Activated CD8-positive, alpha-beta memory T cell treated with anti-CD3 and anti-CD28 coated beads for 36 hours (primary cell): ENCODE data around the gene CAMK1D. TPM values are rescaled to one million over a fixed set of nuclear protein-coding genes. Genes with fewer than 3 reads are reported as not detected.

Source experiments
- CTCF ChIA-PET: fragments of 350-600 bp; sonication (Branson Sonifier 250); formaldehyde crosslinking; loops from one replicate; lab custom pipeline; 2021; ENCODE audit warnings: antibody characterized with exemption; lab: Charles Lee
- POLR2A ChIA-PET: fragments of 350-600 bp; sonication (Branson Sonifier 250); formaldehyde crosslinking; loops from one replicate; lab custom pipeline; 2021; ENCODE audit warnings: antibody characterized with exemption; lab: Charles Lee
- total RNA-seq, 2 experiments: library from RNA; stranded (reverse); gene quantifications; one replicate each; pipeline ENCODE4 v1.2.3, GENCODE V29; 2021

CAMK1D gene
- total RNA-seq, 2 experiments from 2014 or later, result 8.7 to 11.4 TPM

- POLR2A ChIA-PET, result no interaction called here
- CTCF ChIA-PET, result interaction anchor here (0.5 kb wide), 1 partner anchor 209 kb away, joined by 3 read pairs; no protein-coding TSS in a partner anchor
These were observed 121.4 kb downstream of the CAMK1D start for GRCh38 chr10:12470719-12471118.

DNA sequence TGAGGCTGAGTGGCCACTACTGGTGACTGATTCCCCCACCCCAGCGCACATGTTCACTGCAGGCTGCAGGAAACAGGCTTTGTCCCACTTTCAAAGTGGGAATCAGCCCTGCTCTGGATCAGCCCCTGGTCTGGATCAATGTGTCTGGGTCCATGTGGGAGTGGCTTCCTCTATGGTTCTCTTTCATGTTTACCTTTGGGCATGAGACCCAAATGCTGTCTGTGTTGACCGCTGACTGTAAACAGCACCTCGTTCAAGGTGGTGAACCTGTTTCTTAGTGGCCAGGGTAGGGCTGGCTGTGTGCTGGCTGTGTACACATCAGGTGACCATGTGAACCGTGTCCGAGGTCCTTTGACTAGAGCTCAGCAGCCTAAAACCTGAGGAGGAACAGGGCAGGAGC is 121.8 kb downstream of the CAMK1D start:
- POLR2A ChIA-PET, result no interaction called here
- CTCF ChIA-PET, result interaction anchor here (0.5 kb wide), 1 partner anchor 210 kb away, joined by 3 read pairs; no protein-coding TSS in a partner anchor

DNA sequence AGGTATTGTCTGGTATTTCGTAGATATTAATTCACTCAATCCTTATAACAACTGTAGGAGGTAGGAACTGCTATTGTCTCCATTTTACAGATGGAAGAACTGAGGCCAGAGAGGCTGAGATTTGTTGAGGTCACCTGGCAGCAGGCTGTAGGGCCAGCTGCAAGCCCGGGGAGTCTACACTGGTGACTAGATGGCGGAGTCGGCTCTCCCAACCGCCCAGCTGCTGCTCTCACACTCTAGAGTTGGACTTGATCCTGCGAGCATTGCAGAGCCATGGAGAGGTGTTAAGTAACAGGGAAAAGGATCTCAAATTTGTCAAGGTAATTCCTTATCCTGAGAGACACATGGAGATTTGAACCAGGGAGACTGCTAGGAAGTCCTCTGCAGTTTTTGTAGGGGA is 124.1 kb downstream of the CAMK1D start:
- POLR2A ChIA-PET, result no interaction called here
- CTCF ChIA-PET, result interaction anchor here (0.6 kb wide), 1 partner anchor 54 kb away, joined by 3 read pairs; no protein-coding TSS in a partner anchor

- ChIA-PET CTCF (interaction anchor here (0.7 kb wide), 1 partner anchor 29 kb away, joined by 4 read pairs; no protein-coding TSS in a partner anchor), POLR2A (no interaction called here)
These were observed 125.5 kb downstream of the CAMK1D start for GRCh38 chr10:12474727-12475412.

DNA sequence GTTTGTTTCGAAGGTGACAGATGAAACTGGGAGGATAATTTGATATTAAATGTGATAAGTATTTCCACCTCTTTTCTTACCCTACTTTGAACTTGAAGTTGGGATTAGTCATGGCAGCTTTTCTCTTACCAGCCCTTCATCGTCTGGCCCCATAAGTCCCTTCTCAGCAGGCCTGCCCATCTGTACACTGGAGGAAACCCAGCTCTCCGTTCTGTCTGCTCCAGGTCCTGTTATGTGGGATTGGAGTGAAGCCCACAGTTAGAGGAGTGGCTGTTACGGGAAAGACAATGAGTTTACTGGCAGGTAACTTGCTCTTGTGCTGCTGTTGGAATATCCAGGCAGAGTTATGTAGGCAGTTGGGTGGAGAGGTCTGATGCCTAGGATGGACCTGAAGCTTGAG is 127.3 kb downstream of the CAMK1D start:
- POLR2A ChIA-PET, result no interaction called here
- CTCF ChIA-PET, result no interaction called here

GRCh38 chr10:12479437-12479844 is 130.1 kb downstream of the CAMK1D start:
- POLR2A ChIA-PET, result no interaction called here
- CTCF ChIA-PET, result no interaction called here

DNA sequence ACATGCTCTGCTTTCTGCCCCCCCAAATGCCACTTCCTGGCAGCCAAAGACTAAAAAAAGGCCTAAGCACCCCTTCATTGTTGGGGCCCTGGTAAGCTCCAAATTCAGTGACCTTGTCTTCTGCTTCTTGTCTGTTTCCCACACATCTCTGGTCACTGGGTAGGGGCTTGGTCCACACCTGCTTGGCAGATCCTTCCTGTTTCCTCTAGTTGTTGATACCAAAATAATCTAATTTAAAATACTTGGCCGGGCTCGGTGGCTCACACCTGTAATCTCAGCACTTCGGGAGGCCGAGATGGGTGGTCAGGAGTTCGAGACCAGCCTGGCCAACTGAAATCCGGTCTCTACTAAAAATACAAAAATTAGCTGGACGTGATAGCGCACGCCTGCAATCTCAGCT is 130.6 kb downstream of the CAMK1D start:
- ChIA-PET CTCF (no interaction called here), POLR2A (no interaction called here)

DNA sequence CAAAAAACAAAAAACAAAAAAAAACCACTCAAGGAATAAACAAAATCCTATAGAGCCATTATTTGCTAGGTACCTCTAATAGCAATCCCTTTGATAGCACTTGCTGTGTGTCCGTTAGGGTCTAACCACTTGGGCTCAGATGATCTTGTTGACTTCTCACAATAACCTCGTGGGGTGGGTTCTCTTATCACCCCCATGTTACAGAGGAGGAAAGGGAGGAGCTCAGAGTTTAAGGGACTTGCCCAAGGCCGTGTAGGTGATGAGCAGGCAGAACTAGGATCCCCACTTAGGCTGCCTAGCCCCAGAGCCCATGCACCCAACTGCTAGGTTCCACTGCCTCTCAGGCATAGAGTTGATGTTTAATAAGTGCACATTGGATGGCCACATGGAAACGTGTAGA is 131.1 kb downstream of the CAMK1D start:
- ChIA-PET POLR2A (no interaction called here), CTCF (no interaction called here)

DNA sequence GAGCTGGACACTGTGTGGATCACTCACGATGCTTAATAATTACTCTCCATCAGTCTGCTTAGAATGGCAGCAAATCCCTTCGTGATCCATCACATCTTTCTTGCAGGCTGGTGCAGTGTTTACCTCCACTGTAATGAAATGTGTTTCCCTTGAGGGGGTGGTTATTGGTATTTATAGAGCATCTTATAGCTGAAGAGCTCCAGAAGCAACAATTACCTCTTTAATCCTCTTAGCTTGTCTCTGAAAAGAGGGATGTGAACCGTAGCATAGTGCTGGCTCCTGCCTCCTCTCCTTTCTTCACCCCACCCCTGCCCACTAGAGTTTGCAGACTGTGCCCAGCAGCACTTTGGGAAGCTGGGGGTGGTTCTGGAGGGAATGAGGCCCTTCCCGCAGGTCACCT is 132.6 kb downstream of the CAMK1D start:
- ChIA-PET POLR2A (no interaction called here), CTCF (no interaction called here)

- ChIA-PET CTCF (no interaction called here), POLR2A (no interaction called here)
These were observed 133.2 kb downstream of the CAMK1D start for GRCh38 chr10:12482587-12482986.

DNA sequence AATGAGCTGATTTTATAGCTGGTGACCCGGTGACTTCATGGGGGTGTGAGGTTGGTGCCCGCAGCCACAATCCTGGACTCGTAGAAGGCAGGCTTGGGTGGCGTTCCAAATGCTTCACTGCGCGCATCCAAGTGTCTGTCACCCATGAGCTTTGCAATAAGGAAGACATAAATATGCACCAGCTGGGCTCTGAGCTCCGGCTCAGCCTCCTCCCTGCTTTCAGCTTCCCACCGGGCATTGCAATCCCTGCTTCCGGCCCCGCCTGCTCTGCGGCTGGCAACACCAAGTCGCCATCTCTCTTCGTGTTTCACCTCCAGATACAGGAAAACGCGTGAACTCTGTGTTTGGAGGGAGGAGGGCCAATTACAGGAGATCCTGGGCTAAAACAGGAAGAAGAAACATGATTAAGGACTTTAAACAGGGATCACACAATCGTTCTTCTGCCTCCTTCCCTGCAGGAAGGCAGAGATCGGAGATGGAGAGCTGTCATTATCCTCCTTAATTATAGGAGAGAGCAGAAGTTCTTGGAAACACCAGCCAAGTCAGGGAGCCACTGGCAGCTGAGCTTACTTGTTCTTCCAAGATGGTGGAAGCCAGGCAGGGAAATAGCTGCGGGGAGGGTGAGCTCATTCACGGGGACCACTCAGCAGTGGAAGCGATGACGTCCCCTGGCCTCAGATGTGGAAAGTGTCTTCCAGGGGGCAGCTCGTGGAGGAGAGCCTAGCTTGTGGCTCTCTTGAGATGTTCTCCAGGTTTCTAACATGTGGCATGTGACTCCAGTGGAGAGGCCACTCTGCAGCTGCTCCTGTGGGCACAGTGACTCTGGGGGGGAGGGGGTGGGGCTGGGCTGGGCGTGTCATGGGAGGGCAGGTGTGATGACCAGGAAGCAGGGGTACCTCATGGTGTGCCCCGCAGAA is 134.9 kb downstream of the CAMK1D start:
- ChIA-PET POLR2A (no interaction called here), CTCF (interaction anchor here (1.0 to 1.4 kb wide), 2 partner anchors 132 to 137 kb away, joined by 3 read pairs; no protein-coding TSS in a partner anchor)

GRCh38 chr10:12484941-12485805 is 135.8 kb downstream of the CAMK1D start:
- ChIA-PET POLR2A (interaction anchor here (1.1 kb wide), 1 partner anchor 221 kb away, joined by 7 read pairs; no protein-coding TSS in a partner anchor), CTCF (interaction anchor here (1.0 to 1.4 kb wide), 2 partner anchors 131 to 138 kb away, joined by 3 read pairs; no protein-coding TSS in a partner anchor)

DNA sequence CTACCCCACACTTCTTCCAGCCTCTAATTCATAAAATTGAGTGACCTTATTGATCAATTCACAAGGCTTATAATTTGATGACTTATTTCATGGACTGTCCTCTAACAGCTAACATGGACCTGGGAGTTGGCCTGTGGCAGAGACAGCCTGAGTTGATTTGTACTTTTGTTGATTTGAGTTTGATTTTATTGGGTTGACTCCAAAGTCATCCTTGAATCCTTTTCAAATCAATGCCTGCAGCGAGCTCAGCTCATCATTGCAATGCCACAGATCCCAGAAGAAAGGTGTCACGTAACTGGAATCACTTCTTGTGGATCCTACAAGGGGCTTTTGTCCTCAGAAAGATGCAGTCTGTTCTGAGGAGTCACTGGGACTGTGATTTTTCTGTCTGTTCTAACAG is 138.0 kb downstream of the CAMK1D start:
- POLR2A ChIA-PET, result no interaction called here

GRCh38 chr10:12488626-12489025 is 139.3 kb downstream of the CAMK1D start:
- ChIA-PET POLR2A (no interaction called here), CTCF (no interaction called here)

More for the DNA sequence above, 138.0 kb downstream of the CAMK1D start:
- CTCF ChIA-PET, result interaction anchor here (1.2 kb wide), 1 partner anchor 15 kb away, joined by 3 read pairs; no protein-coding TSS in a partner anchor

DNA sequence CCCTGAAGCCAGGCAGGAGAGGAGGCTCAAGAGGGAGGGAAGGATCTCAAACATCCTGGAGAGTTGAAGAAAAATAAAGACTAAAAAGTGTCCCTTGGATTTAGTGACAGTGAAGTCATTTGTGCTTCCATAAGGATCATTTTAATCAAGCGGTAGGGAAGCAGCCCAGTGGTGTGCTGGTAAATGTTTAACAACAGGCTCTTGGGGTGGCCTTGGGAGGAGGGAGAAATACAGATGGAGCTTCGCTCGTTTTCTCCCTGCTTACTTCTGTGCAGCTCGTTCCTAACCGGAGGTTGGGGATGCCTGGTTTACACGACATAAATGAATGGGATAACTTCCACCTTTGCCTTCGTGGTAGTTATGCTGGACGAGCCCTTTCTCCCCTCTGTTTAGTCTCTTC is 140.0 kb downstream of the CAMK1D start:
- POLR2A ChIA-PET, result no interaction called here

DNA sequence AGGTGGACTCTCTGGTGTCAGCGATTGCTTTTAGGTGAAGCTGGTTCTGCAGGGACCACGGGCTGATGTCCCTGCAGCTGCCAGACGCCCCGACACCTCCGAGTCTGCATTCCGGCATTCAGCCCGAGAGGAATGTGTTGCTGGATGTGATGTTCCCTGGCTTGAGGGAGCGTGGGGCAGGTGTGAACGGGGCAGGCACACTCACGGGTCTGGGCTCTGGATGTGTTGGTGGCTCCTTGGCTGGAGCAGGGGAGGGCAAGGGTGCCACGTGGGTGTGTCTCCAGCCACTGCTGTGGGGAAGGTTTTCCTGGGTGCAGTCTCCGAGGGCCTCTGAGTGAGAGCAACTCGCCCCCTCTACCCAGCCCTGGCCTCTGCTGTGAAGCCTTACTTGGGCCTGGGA is 140.5 kb downstream of the CAMK1D start:
- ChIA-PET POLR2A (no interaction called here), CTCF (no interaction called here)

More for the DNA sequence above, 140.0 kb downstream of the CAMK1D start:
- CTCF ChIA-PET, result no interaction called here

DNA sequence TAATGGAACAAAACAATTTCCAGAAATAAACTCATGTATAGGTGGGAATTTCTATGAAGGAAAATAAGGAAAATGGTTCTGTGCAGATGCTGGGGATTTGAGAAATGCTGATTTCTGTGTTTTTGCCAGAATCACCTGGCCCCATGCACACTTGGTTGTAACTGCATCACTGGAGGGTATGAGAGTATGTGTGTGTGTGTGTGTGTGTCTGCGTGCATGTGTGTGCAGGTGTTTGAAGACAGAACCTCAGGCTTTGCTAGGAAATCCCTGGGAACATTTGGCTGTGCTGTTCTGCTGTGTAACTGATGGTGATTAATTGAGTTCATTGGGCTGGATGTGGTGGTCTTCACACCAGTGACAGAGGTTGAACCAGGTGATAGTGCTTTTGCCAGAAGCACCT is 141.6 kb downstream of the CAMK1D start:
- ChIA-PET POLR2A (no interaction called here), CTCF (no interaction called here)

- ChIA-PET POLR2A (no interaction called here), CTCF (no interaction called here)
These were observed 142.1 kb downstream of the CAMK1D start for GRCh38 chr10:12491491-12491890.

GRCh38 chr10:12492016-12492415 is 142.7 kb downstream of the CAMK1D start:
- ChIA-PET POLR2A (no interaction called here), CTCF (no interaction called here)
